Lower leg skin (tissue), 3 donors: ENCODE results near the gene TAF13.

ENCODE experiments used
- CTCF ChIP-seq, 3 donors: fragments of 450-650 bp; IDR thresholded peaks; one replicate each; pipeline ENCODE4 v1.5.1; 2016; ENCODE audit warnings: antibody characterized with exemption in 3 of 3, mild to moderate bottlenecking in 3 of 3, moderate library complexity in 2 of 3
- POLR2A ChIP-seq, 2 donors: fragments of 450-650 bp; IDR thresholded peaks; one replicate each; pipeline ENCODE4 v1.6.1; 2016 to 2017; ENCODE audit warnings: antibody characterized with exemption in 2 of 2, mild to moderate bottlenecking in 1 of 2, moderate library complexity in 1 of 2

- no peak for TF ChIP-seq CTCF (IDR thresholded peaks at IDR 0.05)
- no peak for TF ChIP-seq POLR2A (IDR thresholded peaks at IDR 0.05)
Observed at GRCh38 chr1:109084563-109085517, 9.0 kb upstream of the TAF13 start.
